GM12878 (cell line): ENCODE data around the gene ANKRD31.

ENCODE experiments used
- CTCF ChIP-seq, 3 experiments: IDR thresholded peaks in 2 of 3; conservative IDR thresholded peaks in 1 of 3; 2 replicates each; pipeline ENCODE4 v1.5.1; 2011; ENCODE audit warnings: low read depth in 3 of 3, low read length in 3 of 3, mild to moderate bottlenecking in 3 of 3, control low read depth in 2 of 3, moderate library complexity in 2 of 3, inconsistent platforms in 1 of 3, mixed read lengths in 1 of 3; ENCODE audit not compliant: control insufficient read depth in 2 of 3, insufficient read depth in 1 of 3; ENCODE audit errors: extremely low read depth in 1 of 3
- EP300 ChIP-seq, 2 experiments: fragments of 150-350 bp in 1 of 2; IDR thresholded peaks; 2 replicates each; pipeline ENCODE4 v1.6.1; 2011 to 2012; ENCODE audit warnings: low read depth in 2 of 2, low read length in 2 of 2, borderline replicate concordance in 1 of 2, improper control_type of control experiment in 1 of 2, inconsistent platforms in 1 of 2; ENCODE audit not compliant: control insufficient read depth in 1 of 2
- ESRRA ChIP-seq: IDR thresholded peaks from 2 replicates; pipeline ENCODE4 v1.6.1; 2012; ENCODE audit warnings: mild to moderate bottlenecking, low read length, improper control_type of control experiment
- POLR2AphosphoS5 ChIP-seq: IDR thresholded peaks from 2 replicates; pipeline ENCODE4 v1.6.1; 2011; ENCODE audit warnings: mild to moderate bottlenecking, low read length, inconsistent platforms
- SMC3 ChIP-seq: IDR thresholded peaks from 2 replicates; pipeline ENCODE4 v1.6.1; 2011; ENCODE audit warnings: low read length, improper control_type of control experiment, borderline replicate concordance
- SRF ChIP-seq, 2 experiments: IDR thresholded peaks; 2 replicates each; pipeline ENCODE4 v1.6.1; 2011; ENCODE audit warnings: low read depth in 2 of 2, low read length in 2 of 2, mild to moderate bottlenecking in 1 of 2, moderate library complexity in 1 of 2
- ZBTB40 ChIP-seq: fragments of 450-650 bp; IDR thresholded peaks from 2 replicates; pipeline ENCODE4 v1.6.1; 2016; ENCODE audit warnings: mild to moderate bottlenecking, moderate library complexity, borderline replicate concordance
- ZNF274 ChIP-seq: IDR thresholded peaks from one replicate; pipeline ENCODE4 v1.8.0; 2011; ENCODE audit not compliant: insufficient read length, insufficient read depth
- TF ChIP-seq, protein P1 (sequence below): IDR thresholded peaks from 2 replicates; pipeline ENCODE4 v1.6.1; 2012; ENCODE audit warnings: low read depth, low read length, improper control_type of control experiment

DNA sequence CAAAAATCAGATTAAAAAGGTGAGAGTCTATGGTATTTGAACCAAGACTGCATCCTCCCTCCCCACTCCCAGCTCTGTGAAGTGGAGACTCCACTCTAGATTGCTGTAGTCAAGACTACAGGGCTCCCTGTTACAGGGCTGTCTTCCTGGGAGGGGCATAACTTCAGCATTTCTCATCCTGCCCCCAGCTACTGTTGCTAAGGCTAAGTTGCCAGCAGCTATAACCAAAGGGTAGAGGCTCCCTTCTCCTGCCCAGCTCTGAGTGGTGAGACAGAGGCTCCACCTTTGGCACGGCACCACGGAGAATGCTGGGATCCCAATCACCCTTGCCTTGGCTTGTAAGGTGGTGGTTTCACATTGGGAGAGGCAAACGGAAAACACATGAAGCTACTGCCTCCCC, 145.1 kb downstream of the ANKRD31 start:
- TF ChIP-seq, protein P1, sequence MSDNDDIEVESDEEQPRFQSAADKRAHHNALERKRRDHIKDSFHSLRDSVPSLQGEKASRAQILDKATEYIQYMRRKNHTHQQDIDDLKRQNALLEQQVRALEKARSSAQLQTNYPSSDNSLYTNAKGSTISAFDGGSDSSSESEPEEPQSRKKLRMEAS = no peak
- TF ChIP-seq CTCF (IDR thresholded peaks at IDR 0.05 in 2 of 3, conservative IDR thresholded peaks at IDR 0.05 in 1 of 3; ENCODE audit: control insufficient read depth in 2 of 3, extremely low read depth in 1 of 3, insufficient read depth in 1 of 3, low read depth in 3 of 3, low read length in 3 of 3) (no peak), ZNF274 (no peak), EP300 (IDR thresholded peaks at IDR 0.05; ENCODE audit: borderline replicate concordance in 1 of 2, control insufficient read depth in 1 of 2, low read depth in 2 of 2, low read length in 2 of 2) (no peak), POLR2AphosphoS5 (no peak), ZBTB40 (no peak), ESRRA (no peak), SRF (IDR thresholded peaks at IDR 0.05; ENCODE audit: low read depth in 2 of 2, low read length in 2 of 2) (no peak), SMC3 (no peak)
